ENCODE measurements around the gene TMOD2.

Gene TMOD2

GRCh38 chr15:51799282-51800252, 48.2 kb downstream of the TMOD2 start:
- no peak for DNase-seq
- no peak overlapping the region for H4K8ac ChIP-seq (ENCODE audit: low read depth, low read length)

DNA sequence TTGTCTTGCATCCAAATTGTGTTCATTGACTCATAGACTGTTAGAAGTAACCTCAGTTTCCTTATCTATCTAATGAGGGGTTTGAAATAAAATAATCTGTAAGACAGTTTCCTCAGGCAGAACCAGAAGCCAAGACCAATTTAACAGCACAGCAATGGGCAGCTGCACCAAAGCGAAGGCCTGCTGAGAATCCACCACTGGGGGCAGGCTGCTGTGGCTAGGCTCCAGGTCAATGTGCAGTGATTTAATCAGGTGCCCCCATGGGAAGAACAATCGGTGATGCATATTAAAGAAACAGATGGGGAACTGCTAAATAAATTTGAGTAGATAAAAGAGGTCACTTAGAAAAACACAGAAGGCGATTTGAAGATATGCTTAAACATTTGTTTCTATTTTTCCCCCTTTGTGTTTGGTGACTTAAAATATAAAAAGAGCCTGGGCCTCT, 50.0 kb downstream of the TMOD2 start:
- Histone ChIP-seq H2BK120ac (ENCODE audit: insufficient read depth, low read length, poor library complexity) (no peak overlapping the region), H2AK5ac (ENCODE audit: low read length) (no peak overlapping the region), H3K9ac (ENCODE audit: low read length) (no peak overlapping the region), H3K4me1 (ENCODE audit: control insufficient read depth in 1 of 2, insufficient read depth in 2 of 2, low read length in 2 of 2) (no peaks in the 10 kb centered on the region), H3K79me2 (ENCODE audit: control insufficient read depth, insufficient read depth, low read length, poor library complexity) (no peaks in the 10 kb centered on the region), H3K27me3 (ENCODE audit: insufficient read depth, low read length) (no peaks in the 10 kb centered on the region), H3K36me3 (ENCODE audit: control insufficient read depth in 1 of 2, insufficient read depth in 2 of 2, low read length in 2 of 2) (no peaks in the 10 kb centered on the region), H2BK5ac (ENCODE audit: low read depth, low read length, poor library complexity) (no peak overlapping the region), H4K91ac (ENCODE audit: low read depth, low read length) (no peak overlapping the region), H2BK12ac (ENCODE audit: low read length) (no peak overlapping the region), H3K9me3 (ENCODE audit: insufficient read depth, low read depth, low read length) (no peaks in the 10 kb centered on the region), H3K23ac (ENCODE audit: low read length) (no peak overlapping the region), H3K4me2 (ENCODE audit: low read length) (no peak overlapping the region), H3K4me3 (ENCODE audit: low read depth, low read length) (no peak overlapping the region), H3K14ac (ENCODE audit: low read length) (no peak overlapping the region), H3K27ac (ENCODE audit: low read depth, low read length) (no peak overlapping the region), H3K4ac (ENCODE audit: low read depth, low read length) (no peak overlapping the region), H3K79me1 (ENCODE audit: low read length) (no peaks in the 10 kb centered on the region), H4K8ac (ENCODE audit: low read depth, low read length) (no peak overlapping the region), H4K12ac (ENCODE audit: low read depth, low read length) (no peak overlapping the region), H3K18ac (ENCODE audit: low read length) (no peak overlapping the region), H2AFZ (ENCODE audit: insufficient read depth, low read length, poor library complexity) (no peak overlapping the region)
- no CpG with 5 or more reads among the region's 3 CpGs for WGBS (ENCODE audit: extremely low coverage, insufficient coverage, insufficient read length)
- peak; percentile 56 to 71 for DNase-seq

More at GRCh38 chr15:51799282-51800252, 48.2 kb downstream of the TMOD2 start:
- H3K4me2 ChIP-seq (ENCODE audit: low read length): no peak overlapping the region
- H3K36me3 ChIP-seq (ENCODE audit: control insufficient read depth in 1 of 2, insufficient read depth in 2 of 2, low read length in 2 of 2): no peaks in the 10 kb centered on the region
- H3K14ac ChIP-seq (ENCODE audit: low read length): no peak overlapping the region
- no peak overlapping the region for H2BK5ac ChIP-seq (ENCODE audit: low read depth, low read length, poor library complexity)
- no peak overlapping the region for H4K91ac ChIP-seq (ENCODE audit: low read depth, low read length)
- H3K4me1 ChIP-seq (ENCODE audit: control insufficient read depth in 1 of 2, insufficient read depth in 2 of 2, low read length in 2 of 2): no peaks in the 10 kb centered on the region
- no peaks in the 10 kb centered on the region for H3K9me3 ChIP-seq (ENCODE audit: insufficient read depth, low read depth, low read length)
- no peak overlapping the region for H2BK120ac ChIP-seq (ENCODE audit: insufficient read depth, low read length, poor library complexity)
- H2AFZ ChIP-seq (ENCODE audit: insufficient read depth, low read length, poor library complexity): no peak overlapping the region
- no peak overlapping the region for H4K12ac ChIP-seq (ENCODE audit: low read depth, low read length)
- H3K4ac ChIP-seq (ENCODE audit: low read depth, low read length): no peak overlapping the region
- H3K27ac ChIP-seq (ENCODE audit: low read depth, low read length): no peak overlapping the region
- no peak overlapping the region for H3K23ac ChIP-seq (ENCODE audit: low read length)
- H2BK12ac ChIP-seq (ENCODE audit: low read length): no peak overlapping the region
- H3K18ac ChIP-seq (ENCODE audit: low read length): no peak overlapping the region
- no peak overlapping the region for H2AK5ac ChIP-seq (ENCODE audit: low read length)
- H3K79me2 ChIP-seq (ENCODE audit: control insufficient read depth, insufficient read depth, low read length, poor library complexity): no peaks in the 10 kb centered on the region
- H3K79me1 ChIP-seq (ENCODE audit: low read length): no peaks in the 10 kb centered on the region
- H3K9ac ChIP-seq (ENCODE audit: low read length): no peak overlapping the region
- whole genome bisulfite sequencing (ENCODE audit: extremely low coverage, insufficient coverage, insufficient read length): no CpG with 5 or more reads among the region's 6 CpGs
- H3K4me3 ChIP-seq (ENCODE audit: low read depth, low read length): no peak overlapping the region
- H3K27me3 ChIP-seq (ENCODE audit: insufficient read depth, low read length): no peaks in the 10 kb centered on the region

- H2AFZ ChIP-seq (ENCODE audit: insufficient read depth, low read length, poor library complexity): no peak overlapping the region
- no peaks in the 10 kb centered on the region for H3K27me3 ChIP-seq (ENCODE audit: insufficient read depth, low read length)
- no peaks in the 10 kb centered on the region for H3K79me2 ChIP-seq (ENCODE audit: control insufficient read depth, insufficient read depth, low read length, poor library complexity)
- no peak overlapping the region for H3K23ac ChIP-seq (ENCODE audit: low read length)
- no peaks in the 10 kb centered on the region for H3K9me3 ChIP-seq (ENCODE audit: insufficient read depth, low read depth, low read length)
- H3K4me1 ChIP-seq (ENCODE audit: control insufficient read depth in 1 of 2, insufficient read depth in 2 of 2, low read length in 2 of 2): no peaks in the 10 kb centered on the region
- no peak overlapping the region for H3K14ac ChIP-seq (ENCODE audit: low read length)
- DNase-seq: peak; percentile 37 to 91
- no peak overlapping the region for H3K4ac ChIP-seq (ENCODE audit: low read depth, low read length)
- no peak overlapping the region for H3K4me3 ChIP-seq (ENCODE audit: low read depth, low read length)
- H3K79me1 ChIP-seq (ENCODE audit: low read length): no peaks in the 10 kb centered on the region
- no peaks in the 10 kb centered on the region for H3K36me3 ChIP-seq (ENCODE audit: control insufficient read depth in 1 of 2, insufficient read depth in 2 of 2, low read length in 2 of 2)
- H2BK120ac ChIP-seq (ENCODE audit: insufficient read depth, low read length, poor library complexity): no peak overlapping the region
- no peak overlapping the region for H4K91ac ChIP-seq (ENCODE audit: low read depth, low read length)
- no peak overlapping the region for H3K9ac ChIP-seq (ENCODE audit: low read length)
- H3K27ac ChIP-seq (ENCODE audit: low read depth, low read length): no peak overlapping the region
- no peak overlapping the region for H2BK12ac ChIP-seq (ENCODE audit: low read length)
- H3K4me2 ChIP-seq (ENCODE audit: low read length): no peak overlapping the region
- no peak overlapping the region for H2BK5ac ChIP-seq (ENCODE audit: low read depth, low read length, poor library complexity)
- no CpG with 5 or more reads among the region's 5 CpGs for WGBS (ENCODE audit: extremely low coverage, insufficient coverage, insufficient read length)
- H3K18ac ChIP-seq (ENCODE audit: low read length): no peak overlapping the region
- H4K8ac ChIP-seq (ENCODE audit: low read depth, low read length): no peak overlapping the region
- H4K12ac ChIP-seq (ENCODE audit: low read depth, low read length): no peak overlapping the region
- no peak overlapping the region for H2AK5ac ChIP-seq (ENCODE audit: low read length)
These were observed 51.2 kb downstream of the TMOD2 start for GRCh38 chr15:51802593-51802992.

- H4K8ac ChIP-seq (ENCODE audit: low read depth, low read length): no peak overlapping the region
- H4K91ac ChIP-seq (ENCODE audit: low read depth, low read length): no peak overlapping the region
- DNase-seq: peak; percentile 16 to 60
- no peak overlapping the region for H2BK120ac ChIP-seq (ENCODE audit: insufficient read depth, low read length, poor library complexity)
- H3K27me3 ChIP-seq (ENCODE audit: insufficient read depth, low read length): no peaks in the 10 kb centered on the region
- H2AFZ ChIP-seq (ENCODE audit: insufficient read depth, low read length, poor library complexity): no peak overlapping the region
- H3K4ac ChIP-seq (ENCODE audit: low read depth, low read length): no peak overlapping the region
- H3K9ac ChIP-seq (ENCODE audit: low read length): no peak overlapping the region
- no peaks in the 10 kb centered on the region for H3K36me3 ChIP-seq (ENCODE audit: control insufficient read depth in 1 of 2, insufficient read depth in 2 of 2, low read length in 2 of 2)
- no peak overlapping the region for H3K4me2 ChIP-seq (ENCODE audit: low read length)
- H4K12ac ChIP-seq (ENCODE audit: low read depth, low read length): no peak overlapping the region
- H3K79me2 ChIP-seq (ENCODE audit: control insufficient read depth, insufficient read depth, low read length, poor library complexity): no peaks in the 10 kb centered on the region
- no peak overlapping the region for H3K4me3 ChIP-seq (ENCODE audit: low read depth, low read length)
- no peak overlapping the region for H2AK5ac ChIP-seq (ENCODE audit: low read length)
- H3K9me3 ChIP-seq (ENCODE audit: insufficient read depth, low read depth, low read length): no peaks in the 10 kb centered on the region
- H3K27ac ChIP-seq (ENCODE audit: low read depth, low read length): no peak overlapping the region
- H2BK5ac ChIP-seq (ENCODE audit: low read depth, low read length, poor library complexity): no peak overlapping the region
- H3K79me1 ChIP-seq (ENCODE audit: low read length): no peaks in the 10 kb centered on the region
- H3K4me1 ChIP-seq (ENCODE audit: control insufficient read depth in 1 of 2, insufficient read depth in 2 of 2, low read length in 2 of 2): no peaks in the 10 kb centered on the region
- no peak overlapping the region for H3K23ac ChIP-seq (ENCODE audit: low read length)
- H2BK12ac ChIP-seq (ENCODE audit: low read length): no peak overlapping the region
- WGBS (ENCODE audit: extremely low coverage, insufficient coverage, insufficient read length): no CpG with 5 or more reads among the region's 2 CpGs
- no peak overlapping the region for H3K18ac ChIP-seq (ENCODE audit: low read length)
- no peak overlapping the region for H3K14ac ChIP-seq (ENCODE audit: low read length)
These were observed 52.6 kb downstream of the TMOD2 start for GRCh38 chr15:51803965-51804364.
